ENCODE measurements around the gene GMPPB. TPM values are rescaled to one million over a fixed set of nuclear protein-coding genes. Genes with fewer than 3 reads are reported as not detected.

GMPPB gene
- polyA plus RNA-seq = 10 to 100 TPM; 17.7 to 32.1 TPM

DNA sequence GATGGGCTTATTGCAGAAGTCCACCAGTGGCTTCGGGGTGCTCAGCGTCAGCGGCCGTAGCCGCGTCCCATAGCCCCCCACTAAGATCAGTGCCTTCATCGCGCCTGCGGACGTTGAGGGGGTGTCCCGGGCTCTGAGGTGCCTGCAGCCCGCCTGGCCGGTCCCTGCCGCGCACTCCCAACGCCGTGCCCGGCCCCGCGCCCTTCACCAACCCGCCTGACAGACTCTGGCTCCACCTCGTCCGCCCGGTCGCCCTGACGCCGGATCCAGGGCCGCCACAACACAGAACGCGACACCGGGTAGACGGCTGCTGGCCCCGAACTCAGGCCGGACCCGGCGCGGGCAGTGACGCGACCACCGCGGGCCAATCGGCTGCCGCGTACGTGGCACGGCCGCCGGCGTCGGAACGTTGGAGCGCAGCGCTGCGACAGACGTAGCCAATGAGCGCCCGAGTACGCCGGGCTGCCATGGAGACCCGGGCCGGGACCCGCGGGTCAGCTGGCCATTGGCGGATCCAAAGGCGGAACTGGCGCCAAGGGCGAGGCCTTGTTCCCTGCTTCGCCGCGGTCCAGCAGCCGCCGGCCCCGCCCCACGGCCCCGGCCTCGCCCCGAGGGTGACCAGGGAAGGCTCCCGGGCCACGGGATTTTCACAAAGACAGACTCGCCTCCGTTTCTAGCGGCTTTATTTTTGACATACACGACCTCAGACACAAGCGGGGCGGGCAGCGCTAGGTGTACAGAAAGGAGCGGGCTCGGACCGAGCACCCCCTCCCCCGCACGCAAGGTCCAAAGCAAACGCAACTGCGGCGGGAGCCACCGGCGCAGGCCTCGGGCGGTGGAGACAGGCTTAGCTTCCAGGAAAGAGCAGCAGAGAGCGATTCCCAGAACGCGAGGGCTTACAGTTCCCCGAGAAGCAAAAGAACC, at the start of gene GMPPB:
Gene GMPPB (minus strand): TSS at position 324 of the 924 bp plus-strand sequence. CDS start 225 bp downstream, at position 99.
- Histone ChIP-seq H3K27ac (ENCODE audit: low read depth in 2 of 2, low read length in 1 of 2) (peak within 1 kb of the TSS; percentile 95 to 98), H3K36me3 (ENCODE audit: control insufficient read depth in 2 of 2, insufficient read depth in 2 of 2, low read length in 1 of 2) (peaks cover 16 to 39% of the 10 kb centered on the region in 2 donors), H3K4me1 (ENCODE audit: control insufficient read depth in 2 of 2, insufficient read depth in 2 of 2, low read length in 1 of 2) (peaks cover 2 to 20% of the 10 kb centered on the region in 2 donors), H3K4me3 (ENCODE audit: low read depth in 1 of 2, low read length in 2 of 2) (peak within 1 kb of the TSS; percentile 93 to 96), H3K27me3 (ENCODE audit: control insufficient read depth in 1 of 2, insufficient read depth in 2 of 2, low read length in 2 of 2) (no peaks in the 10 kb centered on the region), H3K9me3 (ENCODE audit: control insufficient read depth in 2 of 2, insufficient read depth in 1 of 2, low read depth in 1 of 2, low read length in 1 of 2) (no peaks in the 10 kb centered on the region)
- WGBS, 2 donors = 1% methylated on average over 95 to 102 of the region's 102 CpGs

DNA sequence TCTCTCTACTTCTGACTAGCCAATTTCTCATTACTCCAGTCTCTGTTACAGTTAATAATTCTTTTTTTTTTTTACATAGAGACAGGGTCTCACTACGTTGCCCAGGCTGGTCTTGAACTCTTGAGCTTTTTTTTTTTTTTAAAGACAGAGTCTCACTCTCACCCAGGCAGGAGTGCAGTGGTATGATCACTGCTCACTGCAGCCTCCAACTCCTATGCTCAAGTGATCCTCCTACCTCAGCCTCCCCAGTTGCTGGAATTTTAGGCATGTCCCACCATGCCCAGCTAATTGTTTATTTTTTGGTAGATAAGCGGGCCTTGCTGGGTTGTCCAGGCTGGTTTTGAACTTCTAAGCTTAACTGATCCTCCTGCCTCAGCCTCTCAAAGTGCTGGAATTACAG, 49.0 kb upstream of the GMPPB start:
- H3K36me3 ChIP-seq (ENCODE audit: control insufficient read depth in 2 of 2, insufficient read depth in 2 of 2, low read length in 1 of 2) = peaks cover 0 to 3% of the 10 kb centered on the region in 2 donors
- 91 to 95% methylated on average over 2 of the region's 2 CpGs for WGBS, 2 donors
- no peaks in the 10 kb centered on the region for H3K9me3 ChIP-seq (ENCODE audit: control insufficient read depth in 2 of 2, insufficient read depth in 1 of 2, low read depth in 1 of 2, low read length in 1 of 2)
- no peak overlapping the region for H3K4me3 ChIP-seq (ENCODE audit: low read depth in 1 of 2, low read length in 2 of 2)
- H3K27me3 ChIP-seq (ENCODE audit: control insufficient read depth in 1 of 2, insufficient read depth in 2 of 2, low read length in 2 of 2) = no peaks in the 10 kb centered on the region
- H3K27ac ChIP-seq (ENCODE audit: low read depth in 2 of 2, low read length in 1 of 2) = no peak overlapping the region
- no peaks in the 10 kb centered on the region for H3K4me1 ChIP-seq (ENCODE audit: control insufficient read depth in 2 of 2, insufficient read depth in 2 of 2, low read length in 1 of 2)

DNA sequence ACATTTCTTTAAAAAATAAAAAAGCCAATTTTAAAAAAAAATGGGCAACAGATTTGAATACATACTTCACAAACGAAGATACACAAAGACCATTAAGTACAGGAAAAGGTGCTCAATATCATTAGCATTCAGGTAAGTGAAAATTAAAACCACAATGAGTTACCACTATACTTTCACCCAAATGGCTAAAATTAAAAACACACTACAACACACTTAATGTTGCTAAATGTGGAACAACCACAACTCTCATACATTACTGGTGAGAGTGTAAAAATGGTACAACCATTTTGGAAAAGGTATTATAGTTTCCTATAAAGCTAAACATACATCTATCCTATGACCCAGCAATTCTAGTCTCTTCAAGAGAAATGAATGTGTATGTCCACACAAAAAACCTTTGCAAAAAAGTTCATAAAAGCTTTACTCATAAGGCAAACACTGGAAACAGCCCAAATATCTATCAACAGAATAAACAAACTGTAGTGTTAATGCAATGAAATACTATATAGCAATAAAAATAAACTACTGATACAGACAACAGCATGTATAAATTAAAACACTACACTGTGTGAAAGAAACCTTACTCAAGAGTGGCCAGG, 47.7 kb upstream of the GMPPB start:
- Histone ChIP-seq H3K9me3 (ENCODE audit: control insufficient read depth in 2 of 2, insufficient read depth in 1 of 2, low read depth in 1 of 2, low read length in 1 of 2) (no peaks in the 10 kb centered on the region), H3K27me3 (ENCODE audit: control insufficient read depth in 1 of 2, insufficient read depth in 2 of 2, low read length in 2 of 2) (no peaks in the 10 kb centered on the region), H3K4me1 (ENCODE audit: control insufficient read depth in 2 of 2, insufficient read depth in 2 of 2, low read length in 1 of 2) (no peaks in the 10 kb centered on the region), H3K4me3 (ENCODE audit: low read depth in 1 of 2, low read length in 2 of 2) (no peak overlapping the region), H3K27ac (ENCODE audit: low read depth in 2 of 2, low read length in 1 of 2) (no peak overlapping the region), H3K36me3 (ENCODE audit: control insufficient read depth in 2 of 2, insufficient read depth in 2 of 2, low read length in 1 of 2) (peaks cover 0 to 3% of the 10 kb centered on the region in 2 donors)
- 70 to 75% methylated on average over 1 of the region's 1 CpG for WGBS, 2 donors

DNA sequence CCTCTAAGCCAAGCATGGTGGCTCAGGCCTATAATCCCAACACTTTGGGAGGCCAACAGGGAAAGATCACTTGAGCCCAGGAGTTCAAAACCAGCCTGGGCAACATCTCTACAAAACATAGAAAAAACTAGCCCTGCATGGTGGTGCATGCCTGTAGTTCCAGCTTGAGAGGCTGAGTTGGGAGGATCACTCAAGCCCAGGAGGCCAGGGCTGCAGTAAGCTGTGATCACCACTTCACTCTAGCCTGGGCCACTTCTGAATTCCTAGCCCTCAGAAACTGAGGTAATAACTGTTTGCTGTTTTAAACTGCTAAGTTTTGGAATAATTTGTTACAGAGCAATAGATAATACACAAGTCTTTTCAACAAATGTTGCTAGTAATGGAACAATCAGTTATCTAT, 46.2 kb upstream of the GMPPB start:
- Histone ChIP-seq H3K27ac (ENCODE audit: low read depth in 2 of 2, low read length in 1 of 2) (no peak overlapping the region), H3K4me3 (ENCODE audit: low read depth in 1 of 2, low read length in 2 of 2) (no peak overlapping the region), H3K36me3 (ENCODE audit: control insufficient read depth in 2 of 2, insufficient read depth in 2 of 2, low read length in 1 of 2) (peaks cover 0 to 3% of the 10 kb centered on the region in 2 donors), H3K4me1 (ENCODE audit: control insufficient read depth in 2 of 2, insufficient read depth in 2 of 2, low read length in 1 of 2) (no peaks in the 10 kb centered on the region), H3K9me3 (ENCODE audit: control insufficient read depth in 2 of 2, insufficient read depth in 1 of 2, low read depth in 1 of 2, low read length in 1 of 2) (no peaks in the 10 kb centered on the region), H3K27me3 (ENCODE audit: control insufficient read depth in 1 of 2, insufficient read depth in 2 of 2, low read length in 2 of 2) (no peaks in the 10 kb centered on the region)

DNA sequence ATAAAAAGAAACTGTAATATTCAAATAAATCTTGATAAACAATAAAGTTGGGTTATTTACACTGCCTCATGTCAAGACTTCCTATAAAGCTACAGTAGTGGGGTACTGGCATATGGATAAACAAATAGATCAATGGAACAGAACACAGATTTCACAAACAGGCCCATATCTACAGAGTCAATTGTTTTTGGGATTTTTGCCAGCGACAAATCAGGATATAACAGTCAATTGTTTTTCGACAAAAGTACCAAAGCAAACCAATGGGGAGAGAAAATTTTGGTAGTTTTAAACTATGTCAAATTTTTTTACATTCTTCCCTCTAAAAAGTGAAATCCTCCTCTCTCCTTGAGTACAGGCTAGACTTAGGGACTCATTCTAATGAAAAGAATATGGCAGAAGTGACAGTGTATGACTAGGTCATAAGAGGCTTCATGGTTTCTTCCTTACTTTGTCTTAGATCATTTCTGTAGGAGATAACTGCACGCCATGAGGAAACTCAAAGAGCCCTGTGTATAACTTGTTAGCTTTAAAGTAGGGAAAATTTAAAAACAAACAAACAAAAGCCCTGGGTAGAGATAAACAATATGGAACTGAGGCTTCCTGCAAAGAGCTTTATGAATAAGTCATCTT, 45.6 kb upstream of the GMPPB start:
- no peak overlapping the region for H3K4me3 ChIP-seq (ENCODE audit: low read depth in 1 of 2, low read length in 2 of 2)

DNA sequence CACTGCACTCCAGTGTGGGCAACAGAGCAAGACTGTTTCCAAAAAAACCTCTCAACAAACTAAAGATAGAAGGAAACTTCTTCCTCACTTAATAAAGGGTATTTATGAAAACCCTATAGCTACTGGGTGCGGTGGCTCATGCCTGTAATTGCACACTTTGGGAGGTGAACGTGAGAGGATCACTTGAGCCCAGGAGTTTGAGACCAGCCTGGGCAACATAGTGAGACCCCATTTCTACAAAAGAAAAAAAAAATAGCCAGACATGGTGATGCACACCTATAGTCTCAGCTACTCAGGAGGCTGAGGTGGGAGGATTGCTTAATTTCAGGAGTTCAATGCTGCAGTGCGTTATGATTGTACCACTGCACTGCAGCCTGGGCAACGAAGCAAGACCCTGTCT, 40.2 kb upstream of the GMPPB start:
- no peak overlapping the region for H3K4me3 ChIP-seq (ENCODE audit: low read depth in 1 of 2, low read length in 2 of 2)
- WGBS, 2 donors = 97 to 99% methylated on average over 4 of the region's 4 CpGs
- H3K4me1 ChIP-seq (ENCODE audit: control insufficient read depth in 2 of 2, insufficient read depth in 2 of 2, low read length in 1 of 2) = no peaks in the 10 kb centered on the region

More for the DNA sequence above, 45.6 kb upstream of the GMPPB start:
- Histone ChIP-seq H3K27ac (ENCODE audit: low read depth in 2 of 2, low read length in 1 of 2) (no peak overlapping the region), H3K36me3 (ENCODE audit: control insufficient read depth in 2 of 2, insufficient read depth in 2 of 2, low read length in 1 of 2) (peaks cover 0 to 3% of the 10 kb centered on the region in 2 donors), H3K4me1 (ENCODE audit: control insufficient read depth in 2 of 2, insufficient read depth in 2 of 2, low read length in 1 of 2) (no peaks in the 10 kb centered on the region), H3K9me3 (ENCODE audit: control insufficient read depth in 2 of 2, insufficient read depth in 1 of 2, low read depth in 1 of 2, low read length in 1 of 2) (no peaks in the 10 kb centered on the region), H3K27me3 (ENCODE audit: control insufficient read depth in 1 of 2, insufficient read depth in 2 of 2, low read length in 2 of 2) (no peaks in the 10 kb centered on the region)
- 80 to 93% methylated on average over 3 of the region's 3 CpGs for WGBS, 2 donors

DNA sequence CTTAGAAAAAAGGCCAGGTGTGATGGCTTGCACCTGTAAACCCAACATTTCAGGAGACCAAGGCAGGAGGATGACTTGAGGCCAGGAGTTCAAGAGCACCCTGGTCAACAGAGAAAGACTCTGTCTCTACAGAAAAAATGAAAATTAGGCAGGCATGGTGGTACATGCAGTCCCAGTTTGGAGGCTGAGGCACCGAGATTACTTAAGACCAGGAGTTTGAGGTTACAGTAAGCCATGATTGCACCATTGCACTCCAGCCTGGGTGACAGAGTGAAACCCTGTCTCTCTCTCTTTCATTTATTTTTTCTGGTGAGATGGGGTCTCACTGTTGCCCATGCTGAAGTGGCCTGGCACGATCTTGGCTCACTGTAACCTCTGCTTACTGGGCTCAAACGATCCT, 37.9 kb upstream of the GMPPB start:
- H3K27ac ChIP-seq (ENCODE audit: low read depth in 2 of 2, low read length in 1 of 2) = no peak overlapping the region

More for the DNA sequence above, 40.2 kb upstream of the GMPPB start:
- no peaks in the 10 kb centered on the region for H3K9me3 ChIP-seq (ENCODE audit: control insufficient read depth in 2 of 2, insufficient read depth in 1 of 2, low read depth in 1 of 2, low read length in 1 of 2)
- H3K27ac ChIP-seq (ENCODE audit: low read depth in 2 of 2, low read length in 1 of 2) = no peak overlapping the region
- no peaks in the 10 kb centered on the region for H3K27me3 ChIP-seq (ENCODE audit: control insufficient read depth in 1 of 2, insufficient read depth in 2 of 2, low read length in 2 of 2)
- H3K36me3 ChIP-seq (ENCODE audit: control insufficient read depth in 2 of 2, insufficient read depth in 2 of 2, low read length in 1 of 2) = no peaks in the 10 kb centered on the region

DNA sequence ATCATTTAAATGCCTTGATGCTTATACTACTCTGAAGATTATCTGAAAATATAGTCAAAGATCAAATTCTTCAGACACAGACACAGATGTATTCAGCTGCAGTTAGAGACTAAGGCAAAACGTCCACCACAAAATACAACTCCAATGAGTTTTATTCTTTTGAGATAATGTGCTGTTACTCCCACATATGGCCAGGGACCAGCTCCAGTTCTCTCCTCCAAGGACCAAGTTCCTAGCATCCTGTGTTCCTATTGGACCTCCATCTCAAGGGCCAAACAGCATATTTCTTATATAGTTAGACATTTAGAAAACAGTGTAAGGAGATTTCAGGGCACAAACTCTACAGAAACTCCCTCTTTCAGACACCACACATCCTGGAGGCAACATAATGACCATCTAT, 35.5 kb upstream of the GMPPB start:
- Histone ChIP-seq H3K4me1 (ENCODE audit: control insufficient read depth in 2 of 2, insufficient read depth in 2 of 2, low read length in 1 of 2) (no peaks in the 10 kb centered on the region), H3K9me3 (ENCODE audit: control insufficient read depth in 2 of 2, insufficient read depth in 1 of 2, low read depth in 1 of 2, low read length in 1 of 2) (no peaks in the 10 kb centered on the region), H3K27me3 (ENCODE audit: control insufficient read depth in 1 of 2, insufficient read depth in 2 of 2, low read length in 2 of 2) (no peaks in the 10 kb centered on the region), H3K27ac (ENCODE audit: low read depth in 2 of 2, low read length in 1 of 2) (no peak overlapping the region), H3K4me3 (ENCODE audit: low read depth in 1 of 2, low read length in 2 of 2) (no peak overlapping the region), H3K36me3 (ENCODE audit: control insufficient read depth in 2 of 2, insufficient read depth in 2 of 2, low read length in 1 of 2) (no peaks in the 10 kb centered on the region)
- 37 to 41% methylated on average over 1 of the region's 1 CpG for WGBS, 2 donors

More for the DNA sequence above, 37.9 kb upstream of the GMPPB start:
- H3K36me3 ChIP-seq (ENCODE audit: control insufficient read depth in 2 of 2, insufficient read depth in 2 of 2, low read length in 1 of 2) = no peaks in the 10 kb centered on the region
- no peaks in the 10 kb centered on the region for H3K4me1 ChIP-seq (ENCODE audit: control insufficient read depth in 2 of 2, insufficient read depth in 2 of 2, low read length in 1 of 2)
- no peaks in the 10 kb centered on the region for H3K9me3 ChIP-seq (ENCODE audit: control insufficient read depth in 2 of 2, insufficient read depth in 1 of 2, low read depth in 1 of 2, low read length in 1 of 2)
- no peaks in the 10 kb centered on the region for H3K27me3 ChIP-seq (ENCODE audit: control insufficient read depth in 1 of 2, insufficient read depth in 2 of 2, low read length in 2 of 2)
- H3K4me3 ChIP-seq (ENCODE audit: low read depth in 1 of 2, low read length in 2 of 2) = no peak overlapping the region
- 90 to 94% methylated on average over 3 of the region's 3 CpGs for WGBS, 2 donors

DNA sequence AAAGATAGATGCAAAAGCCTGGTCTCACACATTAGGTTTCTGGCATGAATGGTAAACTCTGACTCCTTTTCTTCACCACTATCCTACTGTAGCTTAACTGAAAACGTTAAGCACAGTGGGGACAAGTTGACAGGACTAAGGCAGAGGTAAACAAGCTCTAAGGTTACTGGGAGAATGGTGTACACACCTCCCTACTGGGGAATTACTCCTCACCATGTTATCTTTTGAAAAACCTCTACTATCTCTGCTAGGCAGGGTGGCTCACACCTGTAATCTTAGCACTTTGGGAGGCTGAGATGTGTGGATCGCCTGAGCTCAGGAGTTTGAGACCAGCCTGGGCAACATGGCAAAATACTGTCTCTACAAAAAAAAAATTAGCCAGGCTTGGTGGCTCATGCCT, 33.4 kb upstream of the GMPPB start:
- Histone ChIP-seq H3K4me1 (ENCODE audit: control insufficient read depth in 2 of 2, insufficient read depth in 2 of 2, low read length in 1 of 2) (no peaks in the 10 kb centered on the region), H3K9me3 (ENCODE audit: control insufficient read depth in 2 of 2, insufficient read depth in 1 of 2, low read depth in 1 of 2, low read length in 1 of 2) (no peaks in the 10 kb centered on the region), H3K4me3 (ENCODE audit: low read depth in 1 of 2, low read length in 2 of 2) (no peak overlapping the region), H3K36me3 (ENCODE audit: control insufficient read depth in 2 of 2, insufficient read depth in 2 of 2, low read length in 1 of 2) (no peaks in the 10 kb centered on the region), H3K27ac (ENCODE audit: low read depth in 2 of 2, low read length in 1 of 2) (no peak overlapping the region), H3K27me3 (ENCODE audit: control insufficient read depth in 1 of 2, insufficient read depth in 2 of 2, low read length in 2 of 2) (no peaks in the 10 kb centered on the region)
- WGBS, 2 donors = 65 to 73% methylated on average over 2 of the region's 2 CpGs
